ENCODE data around the gene CPLX3.

GRCh38 chr15:74812533-74812932 is 13.9 kb upstream of the CPLX3 start, which contains the start of gene LMAN1L:
- TF ChIP-seq EZH2 (IDR thresholded peaks at IDR 0.05; ENCODE audit: borderline replicate concordance, control insufficient read depth, low read depth, low read length) (no peak), ESRRA (IDR thresholded peaks at IDR 0.05; ENCODE audit: low read length) (no peak), ZNF274 (IDR thresholded peaks at IDR 0.05; ENCODE audit: insufficient read depth, insufficient read length) (no peak), POLR2A (IDR thresholded peaks at IDR 0.05; ENCODE audit: low read depth, low read length) (no peak), SP1 (IDR thresholded peaks at IDR 0.05; ENCODE audit: low read depth, low read length) (no peak)
- TF ChIP-seq, protein P1, sequence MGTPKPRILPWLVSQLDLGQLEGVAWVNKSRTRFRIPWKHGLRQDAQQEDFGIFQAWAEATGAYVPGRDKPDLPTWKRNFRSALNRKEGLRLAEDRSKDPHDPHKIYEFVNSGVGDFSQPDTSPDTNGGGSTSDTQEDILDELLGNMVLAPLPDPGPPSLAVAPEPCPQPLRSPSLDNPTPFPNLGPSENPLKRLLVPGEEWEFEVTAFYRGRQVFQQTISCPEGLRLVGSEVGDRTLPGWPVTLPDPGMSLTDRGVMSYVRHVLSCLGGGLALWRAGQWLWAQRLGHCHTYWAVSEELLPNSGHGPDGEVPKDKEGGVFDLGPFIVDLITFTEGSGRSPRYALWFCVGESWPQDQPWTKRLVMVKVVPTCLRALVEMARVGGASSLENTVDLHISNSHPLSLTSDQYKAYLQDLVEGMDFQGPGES (IDR thresholded peaks at IDR 0.05), result no peak
- TF ChIP-seq, protein P2, sequence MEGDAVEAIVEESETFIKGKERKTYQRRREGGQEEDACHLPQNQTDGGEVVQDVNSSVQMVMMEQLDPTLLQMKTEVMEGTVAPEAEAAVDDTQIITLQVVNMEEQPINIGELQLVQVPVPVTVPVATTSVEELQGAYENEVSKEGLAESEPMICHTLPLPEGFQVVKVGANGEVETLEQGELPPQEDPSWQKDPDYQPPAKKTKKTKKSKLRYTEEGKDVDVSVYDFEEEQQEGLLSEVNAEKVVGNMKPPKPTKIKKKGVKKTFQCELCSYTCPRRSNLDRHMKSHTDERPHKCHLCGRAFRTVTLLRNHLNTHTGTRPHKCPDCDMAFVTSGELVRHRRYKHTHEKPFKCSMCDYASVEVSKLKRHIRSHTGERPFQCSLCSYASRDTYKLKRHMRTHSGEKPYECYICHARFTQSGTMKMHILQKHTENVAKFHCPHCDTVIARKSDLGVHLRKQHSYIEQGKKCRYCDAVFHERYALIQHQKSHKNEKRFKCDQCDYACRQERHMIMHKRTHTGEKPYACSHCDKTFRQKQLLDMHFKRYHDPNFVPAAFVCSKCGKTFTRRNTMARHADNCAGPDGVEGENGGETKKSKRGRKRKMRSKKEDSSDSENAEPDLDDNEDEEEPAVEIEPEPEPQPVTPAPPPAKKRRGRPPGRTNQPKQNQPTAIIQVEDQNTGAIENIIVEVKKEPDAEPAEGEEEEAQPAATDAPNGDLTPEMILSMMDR (IDR thresholded peaks at IDR 0.05 in 2 of 3, conservative IDR thresholded peaks at IDR 0.05 in 1 of 3; ENCODE audit: control insufficient read depth in 2 of 3, extremely low read depth in 1 of 3, insufficient read depth in 1 of 3, low read depth in 3 of 3, low read length in 3 of 3), result no peak

All from GM12878 (cell line).